ENCODE data around the gene MRAS. TPM values are rescaled to one million over a fixed set of nuclear protein-coding genes. Genes with fewer than 3 reads are reported as not detected.
"Not testable (repeated sequence)": the region's sequence is repeated elsewhere in the genome, so short reads cannot be mapped to it uniquely, and the experiment has no call there.

MRAS gene
- polyA plus RNA-seq, 1 donor (not counting 4 experiments of a cell fraction or from before 2014, with no cell fraction given): 7.7 TPM

DNA sequence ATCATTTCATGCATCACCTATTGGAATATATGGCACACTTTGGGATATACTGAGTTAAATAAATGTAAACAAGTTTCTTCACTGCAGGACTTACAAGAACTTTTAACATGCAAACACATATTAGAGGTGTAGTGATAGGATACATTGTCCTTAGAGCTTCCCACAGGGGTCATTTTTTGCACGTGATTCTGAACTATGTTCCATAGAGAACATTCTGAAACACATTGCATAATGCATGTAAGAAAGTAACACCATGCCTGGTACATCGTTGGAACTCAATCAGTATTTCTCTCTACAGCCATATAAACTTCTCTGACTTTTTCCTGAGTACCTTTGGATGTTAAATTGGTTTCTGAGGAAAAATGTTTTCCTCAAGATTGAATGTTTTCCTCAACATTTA is 28.3 kb downstream of the MRAS start:
- Histone ChIP-seq H2AFZ (ENCODE audit: control insufficient read depth, low read length) (no peak overlapping the region), H3K79me2 (ENCODE audit: control insufficient read depth, insufficient read depth, low read length) (no peaks in the 10 kb centered on the region), H3K27ac (ENCODE audit: control insufficient read depth, insufficient read depth, low read length) (no peak overlapping the region), H3K9ac (ENCODE audit: control insufficient read depth, extremely low read depth, insufficient read depth, low read length) (no peak overlapping the region), H3K4me1 (ENCODE audit: control insufficient read depth, extremely low read depth, insufficient read depth, low read length) (peaks cover 2% of the 10 kb centered on the region), H3K9me3 (ENCODE audit: control insufficient read depth, low read depth, low read length) (no peaks in the 10 kb centered on the region), H3K4me2 (ENCODE audit: control insufficient read depth, extremely low read depth, insufficient read depth, low read depth, low read length) (no peak overlapping the region), H3K36me3 (ENCODE audit: control insufficient read depth in 2 of 2, extremely low read depth in 1 of 2, insufficient read depth in 2 of 2, low read length in 2 of 2) (no peaks in the 10 kb centered on the region), H3K9me1 (ENCODE audit: control insufficient read depth, extremely low read depth, insufficient read depth, low read length) (no peaks in the 10 kb centered on the region), H3K4me3 (ENCODE audit: control insufficient read depth in 2 of 3, extremely low read depth in 1 of 3, insufficient read depth in 2 of 3, low read depth in 1 of 3, low read length in 3 of 3) (no peak overlapping the region), H4K20me1 (ENCODE audit: control insufficient read depth, extremely low read depth, insufficient read depth, low read length) (no peaks in the 10 kb centered on the region), H3K27me3 (ENCODE audit: control insufficient read depth, extremely low read depth, insufficient read depth, low read length) (no peaks in the 10 kb centered on the region)
- dilution Hi-C loops (cut with MboI; ENCODE audit: extremely low pct_ligation_motif_present, low sequenced_read_pairs): no loop called here
- TF ChIP-seq, protein P1, sequence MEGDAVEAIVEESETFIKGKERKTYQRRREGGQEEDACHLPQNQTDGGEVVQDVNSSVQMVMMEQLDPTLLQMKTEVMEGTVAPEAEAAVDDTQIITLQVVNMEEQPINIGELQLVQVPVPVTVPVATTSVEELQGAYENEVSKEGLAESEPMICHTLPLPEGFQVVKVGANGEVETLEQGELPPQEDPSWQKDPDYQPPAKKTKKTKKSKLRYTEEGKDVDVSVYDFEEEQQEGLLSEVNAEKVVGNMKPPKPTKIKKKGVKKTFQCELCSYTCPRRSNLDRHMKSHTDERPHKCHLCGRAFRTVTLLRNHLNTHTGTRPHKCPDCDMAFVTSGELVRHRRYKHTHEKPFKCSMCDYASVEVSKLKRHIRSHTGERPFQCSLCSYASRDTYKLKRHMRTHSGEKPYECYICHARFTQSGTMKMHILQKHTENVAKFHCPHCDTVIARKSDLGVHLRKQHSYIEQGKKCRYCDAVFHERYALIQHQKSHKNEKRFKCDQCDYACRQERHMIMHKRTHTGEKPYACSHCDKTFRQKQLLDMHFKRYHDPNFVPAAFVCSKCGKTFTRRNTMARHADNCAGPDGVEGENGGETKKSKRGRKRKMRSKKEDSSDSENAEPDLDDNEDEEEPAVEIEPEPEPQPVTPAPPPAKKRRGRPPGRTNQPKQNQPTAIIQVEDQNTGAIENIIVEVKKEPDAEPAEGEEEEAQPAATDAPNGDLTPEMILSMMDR (optimal IDR thresholded peaks at IDR 0.05 in 1 of 3, IDR thresholded peaks at IDR 0.05 in 1 of 3, conservative IDR thresholded peaks at IDR 0.05 in 1 of 3; ENCODE audit: extremely low read depth in 1 of 3, insufficient read depth in 2 of 3, low read length in 3 of 3): no peak
- no peak for TF ChIP-seq EZH2 (IDR thresholded peaks at IDR 0.05; ENCODE audit: low read length)
- no peak for FAIRE-seq
- no peak for DNase-seq (ENCODE audit: low read depth, low spot score)

DNA sequence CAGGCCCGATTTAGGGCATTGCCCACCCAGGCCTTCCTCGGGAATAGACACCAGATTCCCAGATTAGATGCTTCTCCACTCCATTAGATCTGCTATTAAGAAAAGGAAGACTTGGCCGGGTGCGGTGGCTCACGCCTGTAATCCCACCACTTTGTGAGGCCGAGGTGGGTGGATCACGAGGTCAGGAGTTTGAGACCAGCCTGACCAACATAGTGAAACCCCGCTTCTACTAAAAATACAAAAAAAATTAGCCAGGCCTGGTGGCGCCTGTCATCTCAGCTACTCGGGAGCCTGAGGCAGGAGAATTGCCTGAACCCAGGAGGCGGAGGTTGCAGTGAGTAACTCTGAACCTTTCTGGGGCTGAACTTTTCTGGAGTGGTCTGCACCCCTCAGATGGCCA is 28.8 kb downstream of the MRAS start:
- H3K4me2 ChIP-seq (ENCODE audit: control insufficient read depth, extremely low read depth, insufficient read depth, low read depth, low read length); H2AFZ ChIP-seq (ENCODE audit: control insufficient read depth, low read length); DNase-seq (ENCODE audit: low read depth, low spot score); dilution Hi-C loops (cut with MboI; ENCODE audit: extremely low pct_ligation_motif_present, low sequenced_read_pairs); H3K9me1 ChIP-seq (ENCODE audit: control insufficient read depth, extremely low read depth, insufficient read depth, low read length); H3K79me2 ChIP-seq (ENCODE audit: control insufficient read depth, insufficient read depth, low read length); H3K27me3 ChIP-seq (ENCODE audit: control insufficient read depth, extremely low read depth, insufficient read depth, low read length); H3K36me3 ChIP-seq (ENCODE audit: control insufficient read depth in 2 of 2, extremely low read depth in 1 of 2, insufficient read depth in 2 of 2, low read length in 2 of 2); H3K4me1 ChIP-seq (ENCODE audit: control insufficient read depth, extremely low read depth, insufficient read depth, low read length); FAIRE-seq; H3K4me3 ChIP-seq (ENCODE audit: control insufficient read depth in 2 of 3, extremely low read depth in 1 of 3, insufficient read depth in 2 of 3, low read depth in 1 of 3, low read length in 3 of 3); H3K27ac ChIP-seq (ENCODE audit: control insufficient read depth, insufficient read depth, low read length); H3K9ac ChIP-seq (ENCODE audit: control insufficient read depth, extremely low read depth, insufficient read depth, low read length); H4K20me1 ChIP-seq (ENCODE audit: control insufficient read depth, extremely low read depth, insufficient read depth, low read length); H3K9me3 ChIP-seq (ENCODE audit: control insufficient read depth, low read depth, low read length): not testable (repeated sequence)

DNA sequence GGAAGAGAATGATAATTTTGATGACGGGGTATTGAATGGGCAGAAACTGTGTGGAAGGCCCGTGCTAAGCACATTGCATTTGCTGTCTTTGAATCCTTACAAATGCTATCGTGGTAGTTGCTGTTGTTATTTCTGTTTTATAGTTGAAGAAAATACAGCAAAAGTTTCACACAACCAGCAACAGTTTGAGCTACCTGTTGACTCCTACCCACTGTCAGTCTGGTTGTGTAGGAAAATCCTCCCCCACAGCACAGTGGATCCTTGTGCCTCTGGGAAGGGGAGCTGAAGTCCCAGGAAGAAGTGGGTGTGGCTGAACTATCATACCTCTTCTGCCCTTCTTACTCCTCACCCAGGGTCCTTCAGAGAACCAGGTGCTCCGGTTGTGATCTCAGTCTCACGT is 29.4 kb downstream of the MRAS start:
- Histone ChIP-seq H3K9me3 (ENCODE audit: control insufficient read depth, low read depth, low read length) (no peaks in the 10 kb centered on the region), H4K20me1 (ENCODE audit: control insufficient read depth, extremely low read depth, insufficient read depth, low read length) (no peaks in the 10 kb centered on the region), H3K79me2 (ENCODE audit: control insufficient read depth, insufficient read depth, low read length) (no peaks in the 10 kb centered on the region), H3K4me2 (ENCODE audit: control insufficient read depth, extremely low read depth, insufficient read depth, low read depth, low read length) (no peak overlapping the region), H3K36me3 (ENCODE audit: control insufficient read depth in 2 of 2, extremely low read depth in 1 of 2, insufficient read depth in 2 of 2, low read length in 2 of 2) (no peaks in the 10 kb centered on the region), H3K27me3 (ENCODE audit: control insufficient read depth, extremely low read depth, insufficient read depth, low read length) (no peaks in the 10 kb centered on the region), H3K9ac (ENCODE audit: control insufficient read depth, extremely low read depth, insufficient read depth, low read length) (no peak overlapping the region), H3K4me3 (ENCODE audit: control insufficient read depth in 2 of 3, extremely low read depth in 1 of 3, insufficient read depth in 2 of 3, low read depth in 1 of 3, low read length in 3 of 3) (no peak overlapping the region), H3K27ac (ENCODE audit: control insufficient read depth, insufficient read depth, low read length) (no peak overlapping the region), H3K4me1 (ENCODE audit: control insufficient read depth, extremely low read depth, insufficient read depth, low read length) (peaks cover 13% of the 10 kb centered on the region), H3K9me1 (ENCODE audit: control insufficient read depth, extremely low read depth, insufficient read depth, low read length) (peaks cover 2% of the 10 kb centered on the region), H2AFZ (ENCODE audit: control insufficient read depth, low read length) (no peak overlapping the region)
- dilution Hi-C loops (cut with MboI; ENCODE audit: extremely low pct_ligation_motif_present, low sequenced_read_pairs): no loop called here
- peak; percentile 57 for FAIRE-seq
- TF ChIP-seq, protein P1 (optimal IDR thresholded peaks at IDR 0.05 in 1 of 3, IDR thresholded peaks at IDR 0.05 in 1 of 3, conservative IDR thresholded peaks at IDR 0.05 in 1 of 3; ENCODE audit: extremely low read depth in 1 of 3, insufficient read depth in 2 of 3, low read length in 3 of 3): no peak
- TF ChIP-seq EZH2 (IDR thresholded peaks at IDR 0.05; ENCODE audit: low read length): no peak
- no peak for DNase-seq (ENCODE audit: low read depth, low spot score)
